Kidney epithelial cell (primary cell): ENCODE data around the gene CCN6. TPM values are rescaled to one million over a fixed set of nuclear protein-coding genes. Genes with fewer than 3 reads are reported as not detected.
A peak's percentile ranks its signal among the peaks of the same experiment; 100 is the strongest.

ENCODE experiments used
- DNase-seq: peaks from one replicate; pipeline ENCODE4 v3.0.0-alpha.2; 2010; ENCODE audit warnings: low read depth
- H3K27me3 ChIP-seq: 2 replicates; pipeline ENCODE4 v1.6.0; 2011; ENCODE audit warnings: low read length; ENCODE audit not compliant: control insufficient read depth, insufficient read depth
- H3K36me3 ChIP-seq: 2 replicates; pipeline ENCODE4 v1.5.1; 2011; ENCODE audit warnings: low read length; ENCODE audit not compliant: control insufficient read depth, insufficient read depth
- H3K4me3 ChIP-seq: 2 replicates; pipeline ENCODE4 v1.5.1; 2011; ENCODE audit warnings: low read depth, mild to moderate bottlenecking, control low read depth, low read length
- total RNA-seq: library from RNA; depleted of rRNA; stranded (reverse); fragments of >200 nt; gene quantifications from 2 replicates; pipeline ENCODE4 v1.2.3, GENCODE V29; 2015
- TF ChIP-seq, protein P1 (sequence below): IDR thresholded peaks from 2 replicates; pipeline ENCODE4 v1.5.1; 2011; ENCODE audit warnings: mild to moderate bottlenecking, moderate library complexity, low read length, control low read depth, inconsistent platforms; ENCODE audit not compliant: insufficient read depth, poor library complexity, severe bottlenecking

The CCN6 gene
- total RNA-seq, 1 donor from 2014 or later = 1.5 TPM

- no peak overlapping the region for H3K4me3 ChIP-seq
- TF ChIP-seq, protein P1, sequence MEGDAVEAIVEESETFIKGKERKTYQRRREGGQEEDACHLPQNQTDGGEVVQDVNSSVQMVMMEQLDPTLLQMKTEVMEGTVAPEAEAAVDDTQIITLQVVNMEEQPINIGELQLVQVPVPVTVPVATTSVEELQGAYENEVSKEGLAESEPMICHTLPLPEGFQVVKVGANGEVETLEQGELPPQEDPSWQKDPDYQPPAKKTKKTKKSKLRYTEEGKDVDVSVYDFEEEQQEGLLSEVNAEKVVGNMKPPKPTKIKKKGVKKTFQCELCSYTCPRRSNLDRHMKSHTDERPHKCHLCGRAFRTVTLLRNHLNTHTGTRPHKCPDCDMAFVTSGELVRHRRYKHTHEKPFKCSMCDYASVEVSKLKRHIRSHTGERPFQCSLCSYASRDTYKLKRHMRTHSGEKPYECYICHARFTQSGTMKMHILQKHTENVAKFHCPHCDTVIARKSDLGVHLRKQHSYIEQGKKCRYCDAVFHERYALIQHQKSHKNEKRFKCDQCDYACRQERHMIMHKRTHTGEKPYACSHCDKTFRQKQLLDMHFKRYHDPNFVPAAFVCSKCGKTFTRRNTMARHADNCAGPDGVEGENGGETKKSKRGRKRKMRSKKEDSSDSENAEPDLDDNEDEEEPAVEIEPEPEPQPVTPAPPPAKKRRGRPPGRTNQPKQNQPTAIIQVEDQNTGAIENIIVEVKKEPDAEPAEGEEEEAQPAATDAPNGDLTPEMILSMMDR = no peak
- H3K27me3 ChIP-seq = no peaks in the 10 kb centered on the region
- no peaks in the 10 kb centered on the region for H3K36me3 ChIP-seq
- DNase-seq = no peak
Observed at GRCh38 chr6:112024464-112024863, 29.4 kb upstream of the CCN6 start.

- no peak for DNase-seq
- TF ChIP-seq, protein P1 = no peak
Observed at GRCh38 chr6:112026933-112027332, 27.0 kb upstream of the CCN6 start.

GRCh38 chr6:112027942-112028674, 25.8 kb upstream of the CCN6 start:
- TF ChIP-seq, protein P1 = no peak
- DNase-seq = no peak
- Histone ChIP-seq H3K4me3 (no peak overlapping the region), H3K27me3 (no peaks in the 10 kb centered on the region), H3K36me3 (no peaks in the 10 kb centered on the region)

More at GRCh38 chr6:112026933-112027332, 27.0 kb upstream of the CCN6 start:
- Histone ChIP-seq H3K27me3 (no peaks in the 10 kb centered on the region), H3K4me3 (no peak overlapping the region), H3K36me3 (no peaks in the 10 kb centered on the region)

DNA sequence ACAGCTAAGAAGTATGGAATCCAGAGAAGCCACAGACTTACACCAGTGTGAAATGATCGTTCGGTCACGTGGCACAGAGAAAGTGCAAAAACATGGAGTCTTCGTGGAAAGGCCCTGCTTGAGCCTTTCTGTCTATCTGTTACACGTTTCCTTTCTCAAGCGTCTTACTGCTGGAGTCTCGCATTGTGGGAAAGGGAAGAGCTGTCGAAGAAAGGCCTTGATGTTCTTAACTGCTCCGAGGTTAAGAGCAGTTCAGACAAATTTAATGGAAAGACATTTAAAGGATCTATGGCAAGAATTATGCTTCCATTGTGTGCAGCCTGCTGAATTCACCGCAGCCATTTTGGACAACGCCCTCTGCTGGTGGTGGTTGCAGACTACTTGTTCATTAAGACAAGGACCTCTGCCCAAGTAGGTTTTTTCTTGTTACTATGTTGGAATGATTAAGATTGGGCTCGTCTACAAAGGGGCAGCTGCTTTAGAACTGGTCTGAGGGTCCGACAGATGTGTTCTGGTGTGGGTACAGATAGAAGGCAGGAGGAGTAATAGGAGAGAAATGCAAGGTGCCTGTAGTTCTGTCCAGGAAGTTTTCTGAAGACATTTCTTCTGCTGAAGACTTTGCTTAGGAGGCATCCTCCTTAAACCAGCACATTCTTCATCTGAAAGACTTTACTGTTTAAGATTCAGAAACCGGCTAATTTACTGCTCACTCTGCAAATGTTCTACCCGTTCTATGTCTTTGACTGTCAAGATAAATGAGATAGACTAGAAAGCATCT, 24.7 kb upstream of the CCN6 start:
- no peaks in the 10 kb centered on the region for H3K27me3 ChIP-seq
- TF ChIP-seq, protein P1 = peak; percentile 62
- no peak overlapping the region for H3K4me3 ChIP-seq
- no peaks in the 10 kb centered on the region for H3K36me3 ChIP-seq
- no peak for DNase-seq

DNA sequence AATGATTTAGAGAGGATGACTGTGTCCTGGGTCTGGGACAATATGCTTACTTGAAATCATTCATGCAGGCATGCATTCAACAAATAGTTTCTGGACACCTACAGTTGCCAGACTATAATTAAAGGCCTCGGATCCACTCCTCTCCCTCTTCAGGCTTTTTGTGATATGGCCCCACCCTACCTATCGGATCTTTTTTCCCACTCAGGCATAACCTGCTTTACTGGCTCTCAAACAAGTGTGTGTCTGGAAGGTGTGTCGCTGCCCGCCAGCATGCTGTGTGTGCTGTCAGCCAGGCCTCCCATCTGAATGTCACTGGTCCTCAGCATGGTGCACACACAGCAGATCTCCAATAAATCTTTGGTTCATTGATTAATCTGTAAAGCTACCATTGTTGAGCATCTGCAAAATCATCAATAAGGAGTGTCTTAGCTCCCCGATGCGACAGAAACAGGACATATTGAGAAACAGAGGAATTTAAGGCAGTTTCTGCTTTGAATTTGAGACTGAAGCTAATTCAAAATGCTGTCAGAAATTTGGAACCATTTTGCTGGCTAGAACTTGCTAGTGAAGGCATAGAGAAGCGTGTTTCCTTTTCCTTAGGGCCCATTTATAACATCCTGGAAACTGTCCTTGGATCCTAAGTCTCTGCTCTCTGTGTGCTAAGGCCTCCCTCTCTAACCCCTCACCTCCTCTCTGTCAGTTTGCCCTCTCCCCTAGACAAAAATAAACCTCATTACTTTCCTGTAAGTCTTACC, 23.5 kb upstream of the CCN6 start:
- Histone ChIP-seq H3K36me3 (no peaks in the 10 kb centered on the region), H3K4me3 (no peak overlapping the region), H3K27me3 (no peaks in the 10 kb centered on the region)
- TF ChIP-seq, protein P1 = no peak
- no peak for DNase-seq
